Measurements from ENCODE around the gene UFC1.

Gene UFC1

GRCh38 chr1:161131523-161132409, 22.0 kb upstream of the UFC1 start:
- peak in 8 of 42 donors; percentile 9 to 54 (median 36) for DNase-seq
- intact Hi-C loops (cut with DNase I): loop anchor here (5.0 kb wide), 1 partner anchor 84 kb away; the partner anchor contains the start of gene USF1

GRCh38 chr1:161132410-161133219, 21.2 kb upstream of the UFC1 start, which contains the start of gene DEDD:
TSS of gene DEDD (minus strand) at chr1:161132667. CDS start at chr1:161124462, 8,205 bp downstream.
- DNase-seq: peak; percentile 82 to 97 (median 93)
- intact Hi-C loops (cut with DNase I): loop anchor here (5.0 kb wide), 1 partner anchor 85 kb away; the partner anchor contains the start of gene USF1

- intact Hi-C loops (cut with DNase I): loop anchor here (5.0 kb wide), 1 partner anchor 86 kb away; the partner anchor contains the start of gene USF1
- DNase-seq: no peak
These were observed 20.5 kb upstream of the UFC1 start for GRCh38 chr1:161133220-161133740.

GRCh38 chr1:161137881-161138280, 15.9 kb upstream of the UFC1 start:
- no peak for DNase-seq
- intact Hi-C loops (cut with DNase I): no loop called here

- no peak for DNase-seq
- intact Hi-C loops (cut with DNase I): no loop called here
These were observed 15.3 kb upstream of the UFC1 start for GRCh38 chr1:161138431-161138830.

GRCh38 chr1:161139766-161140165, 14.0 kb upstream of the UFC1 start:
- intact Hi-C loops (cut with DNase I): no loop called here
- DNase-seq: peak in 17 of 42 donors; percentile 25 to 75 (median 45)

- no peak for DNase-seq
- intact Hi-C loops (cut with DNase I): no loop called here
These were observed 12.9 kb upstream of the UFC1 start for GRCh38 chr1:161140755-161141400.

- intact Hi-C loops (cut with DNase I): no loop called here
- DNase-seq: no peak
These were observed 7.9 kb upstream of the UFC1 start for GRCh38 chr1:161145832-161146231.

- DNase-seq: no peak
- intact Hi-C loops (cut with DNase I): no loop called here
These were observed 602 bp upstream of the UFC1 start for GRCh38 chr1:161153176-161153575.

- DNase-seq: peak in 1 of 42 donors; percentile 1
- intact Hi-C loops (cut with DNase I): no loop called here
These were observed 4.1 kb downstream of the UFC1 start for GRCh38 chr1:161157867-161158266.

GRCh38 chr1:161158316-161159010, 4.7 kb downstream of the UFC1 start:
- intact Hi-C loops (cut with DNase I): no loop called here
- peak in 1 of 42 donors; percentile 16 for DNase-seq

GRCh38 chr1:161159087-161159912, 5.5 kb downstream of the UFC1 start, which contains the start of gene USP21:
TSS of gene USP21 (plus strand) at chr1:161159500. CDS start at chr1:161160641, 1,141 bp downstream.
- intact Hi-C loops (cut with DNase I): no loop called here
- peak; percentile 88 to 98 (median 95) for DNase-seq

- DNase-seq: peak in 1 of 42 donors; percentile 16
- intact Hi-C loops (cut with DNase I): no loop called here
These were observed 6.1 kb downstream of the UFC1 start for GRCh38 chr1:161159913-161160243.

GRCh38 chr1:161160671-161161145, 6.9 kb downstream of the UFC1 start:
- DNase-seq: peak in 1 of 42 donors; percentile 33
- intact Hi-C loops (cut with DNase I): no loop called here

GRCh38 chr1:161161652-161162051, 7.9 kb downstream of the UFC1 start:
- intact Hi-C loops (cut with DNase I): no loop called here
- DNase-seq: peak in 1 of 42 donors; percentile 3

- DNase-seq: peak in 1 of 42 donors; percentile 12
- intact Hi-C loops (cut with DNase I): no loop called here
These were observed 8.3 kb downstream of the UFC1 start for GRCh38 chr1:161162052-161162451.

GRCh38 chr1:161162806-161163205, 9.0 kb downstream of the UFC1 start:
- intact Hi-C loops (cut with DNase I): no loop called here
- peak in 1 of 42 donors; percentile 18 for DNase-seq

Measured in head of caudate nucleus (tissue), 42 donors.